Type B pancreatic cell (in vitro differentiated cells): ENCODE results near the gene SMPD2. TPM values are rescaled to one million over a fixed set of nuclear protein-coding genes. Genes with fewer than 3 reads are reported as not detected.
"Not testable (repeated sequence)": the region's sequence is repeated elsewhere in the genome, so short reads cannot be mapped to it uniquely, and the experiment has no call there.

ENCODE experiments used
- DNase-seq: peaks from one replicate; pipeline ENCODE4 v3.0.0; 2021; ENCODE audit warnings: mixed read lengths; ENCODE audit not compliant: unreplicated experiment; ENCODE audit errors: extremely low spot score
- H3K27ac Mint-ChIP-seq: 2 replicates; pipeline ENCODE4 v1.8.0; 2021; ENCODE audit warnings: mild to moderate bottlenecking, mixed read lengths
- H3K27me3 Mint-ChIP-seq: 2 replicates; pipeline ENCODE4 v1.8.0; 2021; ENCODE audit warnings: mixed read lengths
- H3K36me3 Mint-ChIP-seq: 2 replicates; pipeline ENCODE4 v1.8.0; 2021; ENCODE audit warnings: mixed read lengths
- H3K4me1 Mint-ChIP-seq: one replicate; pipeline ENCODE4 v1.8.0; 2021; ENCODE audit warnings: mixed read lengths; ENCODE audit not compliant: unreplicated experiment
- H3K4me3 Mint-ChIP-seq: 2 replicates; pipeline ENCODE4 v1.8.0; 2021; ENCODE audit warnings: mild to moderate bottlenecking, mixed read lengths
- H3K9me3 Mint-ChIP-seq: 2 replicates; pipeline ENCODE4 v1.8.0; 2021; ENCODE audit warnings: mixed read lengths
- total RNA-seq: library from RNA; stranded (reverse); gene quantifications from 2 replicates; pipeline ENCODE4 v1.2.1, GENCODE V29; 2021; ENCODE audit warnings: low replicate concordance
- TF ChIP-seq, protein P1 (sequence below): fragments of 200-600 bp; sonication (generic); conservative IDR thresholded peaks from 2 replicates; pipeline ENCODE4 v1.5.0; 2021; ENCODE audit warnings: antibody characterized with exemption, mild to moderate bottlenecking

Gene SMPD2
- total RNA-seq, 1 donor from 2014 or later, result 13.7 TPM

- peaks cover 2% of the 10 kb centered on the region for H3K9me3 Mint-ChIP-seq
- H3K4me1 Mint-ChIP-seq, result peaks cover 23% of the 10 kb centered on the region
These were observed 16.4 kb downstream of the SMPD2 start for GRCh38 chr6:109456710-109457561.

DNA sequence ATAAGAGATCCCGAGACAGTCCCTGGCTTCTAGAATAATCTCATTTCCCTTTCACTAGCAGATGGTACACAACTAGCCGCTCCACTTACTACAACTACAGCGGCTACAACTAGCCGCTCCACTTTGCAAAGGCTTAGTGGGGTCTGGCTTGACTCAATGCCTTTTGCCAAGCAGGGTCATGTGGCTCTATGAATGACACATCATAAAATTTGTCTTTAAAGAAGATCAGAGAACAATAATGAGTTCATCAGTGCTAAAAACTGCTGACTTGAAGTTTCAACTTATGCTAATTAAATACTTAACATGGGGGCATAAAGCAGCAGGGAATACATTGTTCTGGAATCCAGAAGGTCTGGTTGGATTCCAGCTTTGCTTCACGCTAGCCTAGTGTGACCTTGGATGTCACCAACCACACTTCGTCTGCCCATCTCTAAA lies 17.1 kb downstream of the SMPD2 start:
- TF ChIP-seq, protein P1, sequence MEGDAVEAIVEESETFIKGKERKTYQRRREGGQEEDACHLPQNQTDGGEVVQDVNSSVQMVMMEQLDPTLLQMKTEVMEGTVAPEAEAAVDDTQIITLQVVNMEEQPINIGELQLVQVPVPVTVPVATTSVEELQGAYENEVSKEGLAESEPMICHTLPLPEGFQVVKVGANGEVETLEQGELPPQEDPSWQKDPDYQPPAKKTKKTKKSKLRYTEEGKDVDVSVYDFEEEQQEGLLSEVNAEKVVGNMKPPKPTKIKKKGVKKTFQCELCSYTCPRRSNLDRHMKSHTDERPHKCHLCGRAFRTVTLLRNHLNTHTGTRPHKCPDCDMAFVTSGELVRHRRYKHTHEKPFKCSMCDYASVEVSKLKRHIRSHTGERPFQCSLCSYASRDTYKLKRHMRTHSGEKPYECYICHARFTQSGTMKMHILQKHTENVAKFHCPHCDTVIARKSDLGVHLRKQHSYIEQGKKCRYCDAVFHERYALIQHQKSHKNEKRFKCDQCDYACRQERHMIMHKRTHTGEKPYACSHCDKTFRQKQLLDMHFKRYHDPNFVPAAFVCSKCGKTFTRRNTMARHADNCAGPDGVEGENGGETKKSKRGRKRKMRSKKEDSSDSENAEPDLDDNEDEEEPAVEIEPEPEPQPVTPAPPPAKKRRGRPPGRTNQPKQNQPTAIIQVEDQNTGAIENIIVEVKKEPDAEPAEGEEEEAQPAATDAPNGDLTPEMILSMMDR, result no peak
- Mint-ChIP-seq H3K4me1 (peaks cover 21% of the 10 kb centered on the region), H3K4me3 (peak overlapping the region; percentile 83), H3K36me3 (peaks cover 10% of the 10 kb centered on the region), H3K27me3 (no peaks in the 10 kb centered on the region), H3K27ac (peak overlapping the region; percentile 59), H3K9me3 (peaks cover 5% of the 10 kb centered on the region)
- no peak for DNase-seq

More at GRCh38 chr6:109456710-109457561, 16.4 kb downstream of the SMPD2 start:
- no peak for DNase-seq
- peak overlapping the region; percentile 59 for H3K27ac Mint-ChIP-seq
- TF ChIP-seq, protein P1, result no peak
- peak overlapping the region; percentile 83 for H3K4me3 Mint-ChIP-seq
- H3K27me3 Mint-ChIP-seq, result no peaks in the 10 kb centered on the region
- peaks cover 6% of the 10 kb centered on the region for H3K36me3 Mint-ChIP-seq

- no peak overlapping the region for H3K27ac Mint-ChIP-seq
These were observed 18.4 kb downstream of the SMPD2 start for GRCh38 chr6:109458774-109459531.

GRCh38 chr6:109460161-109460829 lies 19.8 kb downstream of the SMPD2 start:
- no peak overlapping the region for H3K27ac Mint-ChIP-seq
- peaks cover 11% of the 10 kb centered on the region for H3K36me3 Mint-ChIP-seq
- no peaks in the 10 kb centered on the region for H3K27me3 Mint-ChIP-seq
- peaks cover 15% of the 10 kb centered on the region for H3K4me1 Mint-ChIP-seq
- DNase-seq, result no peak
- H3K4me3 Mint-ChIP-seq, result no peak overlapping the region
- TF ChIP-seq, protein P1, result no peak
- peaks cover 5% of the 10 kb centered on the region for H3K9me3 Mint-ChIP-seq

More at GRCh38 chr6:109458774-109459531, 18.4 kb downstream of the SMPD2 start:
- H3K27me3 Mint-ChIP-seq, result no peaks in the 10 kb centered on the region
- H3K4me1 Mint-ChIP-seq, result peaks cover 19% of the 10 kb centered on the region
- H3K4me3 Mint-ChIP-seq, result no peak overlapping the region
- peaks cover 5% of the 10 kb centered on the region for H3K9me3 Mint-ChIP-seq
- TF ChIP-seq, protein P1, result no peak
- H3K36me3 Mint-ChIP-seq, result peaks cover 9% of the 10 kb centered on the region
- DNase-seq, result no peak

- not testable (repeated sequence) for DNase-seq, H3K27me3 Mint-ChIP-seq, H3K27ac Mint-ChIP-seq, H3K9me3 Mint-ChIP-seq, H3K4me3 Mint-ChIP-seq
- Mint-ChIP-seq H3K4me1 (peaks cover 15% of the 10 kb centered on the region), H3K36me3 (peaks cover 20% of the 10 kb centered on the region)
These were observed 20.7 kb downstream of the SMPD2 start for GRCh38 chr6:109461205-109461604.
